HL-60 (cell line): Measurements from ENCODE around the gene LIM2.

Experiments
- DNase-seq, 2 experiments: peaks; one replicate each; pipeline ENCODE4 v3.0.0-alpha.2; 2010 to 2020; ENCODE audit warnings: low read depth in 1 of 2, low spot score in 1 of 2
- H3K27ac ChIP-seq: fragments of 250-450 bp; sonication (Bioruptor Pico); replicated peaks from 2 replicates; pipeline ENCODE4 v1.5.1; 2020; ENCODE audit warnings: mild to moderate bottlenecking, moderate library complexity
- H3K27me3 ChIP-seq: fragments of 250-450 bp; sonication (Bioruptor Pico); 2 replicates; pipeline ENCODE4 v1.5.1; 2021; ENCODE audit warnings: mild to moderate bottlenecking, moderate library complexity; ENCODE audit not compliant: insufficient read depth, poor library complexity, severe bottlenecking
- H3K4me3 ChIP-seq: replicated peaks from 2 replicates; pipeline ENCODE4 v1.5.1; 2011; ENCODE audit warnings: mild to moderate bottlenecking, control low read depth, low read length; ENCODE audit not compliant: insufficient read depth
- GABPA ChIP-seq: IDR thresholded peaks from 2 replicates; pipeline ENCODE4 v1.6.1; 2012; ENCODE audit warnings: low read depth
- POLR2AphosphoS5 ChIP-seq: IDR thresholded peaks from 2 replicates; pipeline ENCODE4 v1.6.1; 2012; ENCODE audit warnings: low read depth
- SPI1 ChIP-seq: IDR thresholded peaks from 2 replicates; pipeline ENCODE4 v1.6.1; 2012; ENCODE audit warnings: low read depth, mild to moderate bottlenecking, borderline replicate concordance
- TF ChIP-seq, protein P1 (sequence below): IDR thresholded peaks from one replicate; pipeline ENCODE4 v1.5.1; 2011; ENCODE audit warnings: low read length, control low read depth, inconsistent platforms; ENCODE audit not compliant: insufficient read depth
- TF ChIP-seq, protein P2 (sequence below): IDR thresholded peaks from 2 replicates; pipeline ENCODE4 v1.6.1; 2012; ENCODE audit warnings: low read depth; ENCODE audit not compliant: insufficient replicate concordance

The LIM2 gene

DNA sequence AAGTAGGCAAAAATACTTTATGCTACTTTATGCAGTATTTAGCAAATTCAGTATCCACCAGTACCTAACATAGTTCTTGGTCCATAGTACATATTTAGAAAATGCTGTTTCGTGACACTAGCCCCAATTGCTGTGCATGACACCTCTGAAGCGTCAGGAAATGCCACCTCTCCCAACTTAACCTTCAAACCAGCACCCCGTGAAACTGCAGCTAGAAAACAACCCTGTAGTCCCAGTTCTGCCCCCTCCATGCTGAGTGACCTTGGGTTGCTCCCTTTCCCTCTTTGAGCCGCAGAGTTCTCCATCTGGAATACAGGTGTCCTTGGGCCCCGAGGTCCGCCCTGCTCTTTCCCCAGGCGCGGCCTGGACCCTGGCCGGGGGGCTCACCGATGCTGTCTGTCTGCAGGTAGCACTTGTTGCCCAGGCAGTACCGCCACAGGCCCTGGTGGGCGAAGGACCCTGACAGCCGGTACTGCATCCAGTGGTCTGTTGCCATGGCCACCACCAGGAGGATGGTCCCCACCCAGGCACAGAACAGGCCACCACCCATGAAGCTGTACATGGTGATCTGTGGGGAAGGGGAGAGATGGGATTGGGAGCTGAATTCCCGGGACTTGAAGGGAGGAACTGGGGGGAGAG, 773 bp downstream of the LIM2 start:
- H3K27me3 ChIP-seq: no peaks in the 10 kb centered on the region
- DNase-seq: no peak
- no peak overlapping the region for H3K4me3 ChIP-seq
- TF ChIP-seq POLR2AphosphoS5 (no peak), SPI1 (no peak), GABPA (no peak)
- TF ChIP-seq, protein P1, sequence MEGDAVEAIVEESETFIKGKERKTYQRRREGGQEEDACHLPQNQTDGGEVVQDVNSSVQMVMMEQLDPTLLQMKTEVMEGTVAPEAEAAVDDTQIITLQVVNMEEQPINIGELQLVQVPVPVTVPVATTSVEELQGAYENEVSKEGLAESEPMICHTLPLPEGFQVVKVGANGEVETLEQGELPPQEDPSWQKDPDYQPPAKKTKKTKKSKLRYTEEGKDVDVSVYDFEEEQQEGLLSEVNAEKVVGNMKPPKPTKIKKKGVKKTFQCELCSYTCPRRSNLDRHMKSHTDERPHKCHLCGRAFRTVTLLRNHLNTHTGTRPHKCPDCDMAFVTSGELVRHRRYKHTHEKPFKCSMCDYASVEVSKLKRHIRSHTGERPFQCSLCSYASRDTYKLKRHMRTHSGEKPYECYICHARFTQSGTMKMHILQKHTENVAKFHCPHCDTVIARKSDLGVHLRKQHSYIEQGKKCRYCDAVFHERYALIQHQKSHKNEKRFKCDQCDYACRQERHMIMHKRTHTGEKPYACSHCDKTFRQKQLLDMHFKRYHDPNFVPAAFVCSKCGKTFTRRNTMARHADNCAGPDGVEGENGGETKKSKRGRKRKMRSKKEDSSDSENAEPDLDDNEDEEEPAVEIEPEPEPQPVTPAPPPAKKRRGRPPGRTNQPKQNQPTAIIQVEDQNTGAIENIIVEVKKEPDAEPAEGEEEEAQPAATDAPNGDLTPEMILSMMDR: no peak
- TF ChIP-seq, protein P2, sequence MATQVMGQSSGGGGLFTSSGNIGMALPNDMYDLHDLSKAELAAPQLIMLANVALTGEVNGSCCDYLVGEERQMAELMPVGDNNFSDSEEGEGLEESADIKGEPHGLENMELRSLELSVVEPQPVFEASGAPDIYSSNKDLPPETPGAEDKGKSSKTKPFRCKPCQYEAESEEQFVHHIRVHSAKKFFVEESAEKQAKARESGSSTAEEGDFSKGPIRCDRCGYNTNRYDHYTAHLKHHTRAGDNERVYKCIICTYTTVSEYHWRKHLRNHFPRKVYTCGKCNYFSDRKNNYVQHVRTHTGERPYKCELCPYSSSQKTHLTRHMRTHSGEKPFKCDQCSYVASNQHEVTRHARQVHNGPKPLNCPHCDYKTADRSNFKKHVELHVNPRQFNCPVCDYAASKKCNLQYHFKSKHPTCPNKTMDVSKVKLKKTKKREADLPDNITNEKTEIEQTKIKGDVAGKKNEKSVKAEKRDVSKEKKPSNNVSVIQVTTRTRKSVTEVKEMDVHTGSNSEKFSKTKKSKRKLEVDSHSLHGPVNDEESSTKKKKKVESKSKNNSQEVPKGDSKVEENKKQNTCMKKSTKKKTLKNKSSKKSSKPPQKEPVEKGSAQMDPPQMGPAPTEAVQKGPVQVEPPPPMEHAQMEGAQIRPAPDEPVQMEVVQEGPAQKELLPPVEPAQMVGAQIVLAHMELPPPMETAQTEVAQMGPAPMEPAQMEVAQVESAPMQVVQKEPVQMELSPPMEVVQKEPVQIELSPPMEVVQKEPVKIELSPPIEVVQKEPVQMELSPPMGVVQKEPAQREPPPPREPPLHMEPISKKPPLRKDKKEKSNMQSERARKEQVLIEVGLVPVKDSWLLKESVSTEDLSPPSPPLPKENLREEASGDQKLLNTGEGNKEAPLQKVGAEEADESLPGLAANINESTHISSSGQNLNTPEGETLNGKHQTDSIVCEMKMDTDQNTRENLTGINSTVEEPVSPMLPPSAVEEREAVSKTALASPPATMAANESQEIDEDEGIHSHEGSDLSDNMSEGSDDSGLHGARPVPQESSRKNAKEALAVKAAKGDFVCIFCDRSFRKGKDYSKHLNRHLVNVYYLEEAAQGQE: no peak
- H3K27ac ChIP-seq: no peak overlapping the region

DNA sequence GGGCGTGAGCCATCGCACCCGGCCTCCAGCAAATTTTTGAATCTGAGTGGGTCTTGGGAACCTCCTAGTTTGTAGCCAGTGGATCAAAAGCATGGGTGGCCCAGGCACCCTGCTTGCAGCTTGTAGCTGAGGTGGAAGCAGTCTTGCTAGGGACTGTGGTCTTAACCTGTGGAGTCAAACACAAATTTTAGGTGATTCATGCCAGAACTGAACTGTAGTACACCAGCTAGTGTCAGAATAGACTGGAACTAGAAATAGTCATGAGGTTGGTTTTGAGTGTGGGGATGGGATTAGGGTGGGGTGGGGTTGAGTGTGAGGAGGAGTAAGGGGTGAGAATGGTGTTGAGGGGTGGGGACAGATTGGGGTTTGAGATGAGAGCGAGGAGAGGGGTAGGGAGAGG, 5.8 kb downstream of the LIM2 start:
- TF ChIP-seq GABPA: no peak
- TF ChIP-seq, protein P2: no peak
- TF ChIP-seq SPI1: no peak
- TF ChIP-seq, protein P1: no peak
- no peak for TF ChIP-seq POLR2AphosphoS5
- H3K4me3 ChIP-seq: no peak overlapping the region
- no peak overlapping the region for H3K27ac ChIP-seq
- DNase-seq: no peak
- no peaks in the 10 kb centered on the region for H3K27me3 ChIP-seq

DNA sequence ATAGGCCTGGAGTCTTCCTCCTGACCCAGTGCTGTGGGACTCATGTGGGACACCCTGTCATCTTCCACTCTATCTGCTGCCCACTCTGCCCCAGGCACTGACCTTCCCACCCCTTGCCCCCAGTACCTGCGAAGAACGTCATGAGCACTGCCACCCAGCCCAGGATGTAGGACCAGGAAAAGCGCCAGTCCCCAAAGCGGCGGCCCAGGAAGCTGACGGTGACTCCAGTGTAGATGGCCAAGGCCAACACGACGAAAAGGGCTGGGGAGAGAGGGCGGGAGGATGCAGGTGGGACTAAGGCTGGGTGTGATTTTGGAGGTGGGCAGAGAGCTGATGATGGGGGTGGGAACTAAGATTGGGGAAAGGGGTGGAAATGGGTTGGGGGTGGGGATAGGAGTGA, 7.4 kb downstream of the LIM2 start:
- no peak overlapping the region for H3K4me3 ChIP-seq
- no peak for DNase-seq
- TF ChIP-seq GABPA: no peak
- no peak for TF ChIP-seq POLR2AphosphoS5
- TF ChIP-seq, protein P1: no peak
- TF ChIP-seq, protein P2: no peak
- TF ChIP-seq SPI1: no peak
- no peaks in the 10 kb centered on the region for H3K27me3 ChIP-seq
- H3K27ac ChIP-seq: no peak overlapping the region
